K562 (cell line): ENCODE measurements around the gene HEMGN. TPM values are rescaled to one million over a fixed set of nuclear protein-coding genes. Genes with fewer than 3 reads are reported as not detected.

ENCODE experiments used
- AFF4 ChIP-seq: sonication (generic); formaldehyde crosslinking; IDR thresholded peaks from 2 replicates; pipeline ENCODE4 v1.8.0; 2023; ENCODE audit warnings: mild to moderate bottlenecking, missing genetic modification reagents
- DACH1 ChIP-seq: fragments of 450-650 bp; IDR thresholded peaks from 2 replicates; pipeline ENCODE4 v1.6.1; 2018; ENCODE audit not compliant: partially characterized antibody
- HOXB6 ChIP-seq: fragments of 250-450 bp; sonication (Bioruptor Pico); IDR thresholded peaks from 2 replicates; pipeline ENCODE4 v1.5.1; 2022; ENCODE audit warnings: mild to moderate bottlenecking, borderline replicate concordance
- MYBL2 ChIP-seq, 2 experiments: fragments of 450-650 bp in 1 of 2; sonication (generic) in 1 of 2; formaldehyde crosslinking in 1 of 2; IDR thresholded peaks; 2 replicates each; pipeline versions ENCODE4 v1.6.1 to v1.8.1; 2017 to 2022; ENCODE audit warnings: borderline replicate concordance in 1 of 2, inconsistent platforms in 1 of 2, low read depth in 1 of 2, mild to moderate bottlenecking in 1 of 2, missing genetic modification reagents in 1 of 2, moderate library complexity in 1 of 2
- MYC ChIP-seq, 2 experiments: fragments of 250-450 bp in 1 of 2; sonication (Bioruptor Pico) in 1 of 2; IDR thresholded peaks; 2 replicates each; pipeline versions ENCODE4 v1.5.1 to v1.6.1; 2012 to 2021; ENCODE audit warnings: low read depth in 2 of 2, borderline replicate concordance in 1 of 2, improper control_type of control experiment in 1 of 2, low read length in 1 of 2, mild to moderate bottlenecking in 1 of 2, moderate library complexity in 1 of 2
- PRPF4 ChIP-seq: fragments of 200-400 bp; formaldehyde crosslinking; IDR thresholded peaks from one replicate; pipeline ENCODE4 v1.6.1; 2017; ENCODE audit warnings: low read length, low read depth, mild to moderate bottlenecking; ENCODE audit not compliant: insufficient read depth, poor library complexity, severe bottlenecking
- SIN3A ChIP-seq, 2 experiments: fragments of 150-350 bp in 1 of 2; IDR thresholded peaks; 2 replicates each; pipeline ENCODE4 v1.6.1; 2011 to 2016; ENCODE audit warnings: borderline replicate concordance in 2 of 2, low read depth in 2 of 2, low read length in 2 of 2, mild to moderate bottlenecking in 2 of 2, moderate library complexity in 2 of 2; ENCODE audit not compliant: control insufficient read depth in 1 of 2
- ZNF444 ChIP-seq: fragments of 250-450 bp; sonication (Bioruptor Pico); IDR thresholded peaks from 2 replicates; pipeline ENCODE4 v1.4.0; 2020; ENCODE audit warnings: mild to moderate bottlenecking, moderate library complexity
- ZNF57 ChIP-seq: fragments of 450-650 bp; formaldehyde crosslinking; IDR thresholded peaks from 2 replicates; pipeline ENCODE4 v1.4.0; 2020; ENCODE audit warnings: mild to moderate bottlenecking, moderate library complexity
- ZNF609 ChIP-seq: sonication (generic); formaldehyde crosslinking; IDR thresholded peaks from 2 replicates; pipeline ENCODE4 v1.8.1; 2023; ENCODE audit warnings: missing genetic modification reagents, mild to moderate bottlenecking, borderline replicate concordance
- ZNF740 ChIP-seq, 3 experiments: fragments of 200-800 bp in 1 of 3; sonication (Bioruptor generic) in 1 of 3; sonication (generic) in 1 of 3; formaldehyde crosslinking in 1 of 3; IDR thresholded peaks; 2 replicates each; pipeline versions ENCODE4 v1.6.1 to v1.8.0; 2016 to 2022; ENCODE audit warnings: mild to moderate bottlenecking in 2 of 3, missing compliant biosample characterization in 2 of 3, missing genetic modification characterization in 2 of 3, missing genetic modification reagents in 1 of 3
- polyA plus RNA-seq, 8 experiments: library from polyadenylated mRNA; depleted of rRNA in 4 of 8; stranded (reverse) in 5 of 8; unstranded in 3 of 8; fragments of >200 nt; fragmentation: Nextera tagmentation in 2 of 8; fragmentation: Illumina TruSeq in 1 of 8; extraction: Ambion mirVana in 2 of 8; extraction: Trizol in 1 of 8; gene quantifications; 2 replicates each; pipeline versions ENCODE4 v1.2.1 to v1.2.3, GENCODE V29; 2011 to 2014; ENCODE audit warnings: inconsistent platforms in 1 of 8, missing spikeins in 1 of 8
- total RNA-seq, 7 experiments: library from RNA; depleted of rRNA in 6 of 7; stranded (reverse); fragments of >200 nt in 6 of 7; fragmentation: Illumina TruSeq in 2 of 7; extraction: Trizol in 2 of 7; gene quantifications; 2 replicates each; pipeline versions ENCODE4 v1.2.1 to v1.2.3, GENCODE V29; 2011 to 2021; ENCODE audit warnings: low replicate concordance in 1 of 7
- TF ChIP-seq, protein P1 (sequence below): fragments of 250-450 bp; sonication (Bioruptor Pico); IDR thresholded peaks from 2 replicates; pipeline ENCODE4 v1.5.0; 2021

HEMGN gene
- total and polyA plus RNA-seq, 9 of the 15 experiments (the other 6 are each of a cell fraction or from before 2014, with no cell fraction given): 56.3 to 258 (median 137) TPM

DNA sequence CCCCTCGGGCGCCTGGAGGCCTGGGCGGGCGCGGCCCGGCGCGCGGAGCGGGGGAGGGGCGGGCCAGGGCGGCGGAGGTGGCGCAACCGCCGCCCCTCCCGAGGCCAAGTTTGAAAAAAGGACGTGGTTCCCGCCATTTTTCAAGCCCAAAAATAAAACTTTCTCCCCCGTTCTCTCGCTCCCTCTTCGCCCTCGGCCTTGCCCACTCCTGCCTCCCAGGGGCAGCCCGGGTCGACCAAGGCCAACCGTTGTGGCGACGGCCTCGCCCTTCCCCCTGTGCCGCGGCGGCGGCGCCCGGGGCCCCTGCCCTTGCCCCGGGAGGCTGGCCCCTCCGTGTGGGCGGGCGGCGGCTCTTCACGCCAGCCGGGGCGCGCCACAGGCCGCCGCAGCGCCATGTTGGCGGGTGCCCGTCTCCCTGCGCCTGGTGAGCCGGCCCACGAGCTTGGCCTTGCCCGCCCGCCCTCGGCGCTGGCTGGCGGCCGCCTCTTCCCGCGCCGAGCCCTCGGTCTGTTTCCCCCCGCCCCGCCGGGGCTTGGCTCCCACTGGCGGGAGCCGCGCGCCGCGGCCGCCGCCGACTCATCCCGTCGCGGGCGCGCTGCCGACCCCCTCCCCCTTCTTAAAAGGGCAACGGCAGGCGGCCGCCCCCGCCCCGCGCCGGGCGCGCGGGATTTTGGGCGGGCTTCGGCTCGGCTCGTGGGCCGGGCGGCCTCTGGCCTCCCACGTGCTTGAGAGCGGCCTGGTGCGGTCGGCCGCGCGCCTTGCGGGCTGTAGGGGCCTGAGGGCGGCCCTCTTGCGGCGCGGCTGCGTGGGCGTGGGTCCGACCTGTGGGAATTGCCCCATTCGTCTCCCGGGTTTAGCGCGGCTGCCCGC is 46.5 kb upstream of the HEMGN start (continued):
- peak; percentile 82; the same call in 1 of the 2 replicates for TF ChIP-seq AFF4 (CRISPR knock-in tag)
- peak; percentile 64; the same call in 1 of the 2 replicates for TF ChIP-seq ZNF609
- TF ChIP-seq ZNF444 (CRISPR knock-in tag): peak; percentile 43; the same call in 1 of the 2 replicates
- TF ChIP-seq ZNF57 (CRISPR knock-in tag): no peak
- TF ChIP-seq ZNF740 (CRISPR knock-in tag; IDR thresholded peaks at IDR 0.05): peak; percentile 95
- TF ChIP-seq ZNF740 (tag; IDR thresholded peaks at IDR 0.05): peak in 1 of 2 experiments; percentile 91; a peak in 2 of 4 replicates
- TF ChIP-seq, protein P1, sequence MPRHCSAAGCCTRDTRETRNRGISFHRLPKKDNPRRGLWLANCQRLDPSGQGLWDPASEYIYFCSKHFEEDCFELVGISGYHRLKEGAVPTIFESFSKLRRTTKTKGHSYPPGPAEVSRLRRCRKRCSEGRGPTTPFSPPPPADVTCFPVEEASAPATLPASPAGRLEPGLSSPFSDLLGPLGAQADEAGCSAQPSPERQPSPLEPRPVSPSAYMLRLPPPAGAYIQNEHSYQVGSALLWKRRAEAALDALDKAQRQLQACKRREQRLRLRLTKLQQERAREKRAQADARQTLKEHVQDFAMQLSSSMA (CRISPR knock-in tag): peak; percentile 83; the same call in 1 of the 2 replicates
- TF ChIP-seq DACH1: no peak
- peak; percentile 55 for TF ChIP-seq PRPF4
- peak; percentile 80 for TF ChIP-seq MYBL2 (IDR thresholded peaks at IDR 0.05; ENCODE audit: low read depth)
- no peak; the same call in 1 of the 2 replicates for TF ChIP-seq MYBL2 (CRISPR knock-in tag; IDR thresholded peaks at IDR 0.05; ENCODE audit: borderline replicate concordance)
- TF ChIP-seq SIN3A (IDR thresholded peaks at IDR 0.05; ENCODE audit: borderline replicate concordance in 2 of 2, control insufficient read depth in 1 of 2, low read depth in 2 of 2, low read length in 2 of 2): peak in 1 of 2 experiments; percentile 34; a peak in 2 of 4 replicates
- no peak for TF ChIP-seq HOXB6 (CRISPR knock-in tag)
- peak; percentile 95 for TF ChIP-seq MYC (IDR thresholded peaks at IDR 0.05; ENCODE audit: low read depth, low read length)
- TF ChIP-seq MYC (CRISPR knock-in tag; IDR thresholded peaks at IDR 0.05; ENCODE audit: borderline replicate concordance, low read depth): no peak
